CD4-positive, alpha-beta T cell treated with Interleukin-15 for 1 hour (primary cell): ENCODE measurements around the gene DCUN1D4.
"Not testable (repeated sequence)": the region's sequence is repeated elsewhere in the genome, so short reads cannot be mapped to it uniquely, and the experiment has no call there.

ENCODE experiments used
- DNase-seq: peaks from one replicate; pipeline ENCODE4 v3.0.0-alpha.2; 2020

The DCUN1D4 gene

DNA sequence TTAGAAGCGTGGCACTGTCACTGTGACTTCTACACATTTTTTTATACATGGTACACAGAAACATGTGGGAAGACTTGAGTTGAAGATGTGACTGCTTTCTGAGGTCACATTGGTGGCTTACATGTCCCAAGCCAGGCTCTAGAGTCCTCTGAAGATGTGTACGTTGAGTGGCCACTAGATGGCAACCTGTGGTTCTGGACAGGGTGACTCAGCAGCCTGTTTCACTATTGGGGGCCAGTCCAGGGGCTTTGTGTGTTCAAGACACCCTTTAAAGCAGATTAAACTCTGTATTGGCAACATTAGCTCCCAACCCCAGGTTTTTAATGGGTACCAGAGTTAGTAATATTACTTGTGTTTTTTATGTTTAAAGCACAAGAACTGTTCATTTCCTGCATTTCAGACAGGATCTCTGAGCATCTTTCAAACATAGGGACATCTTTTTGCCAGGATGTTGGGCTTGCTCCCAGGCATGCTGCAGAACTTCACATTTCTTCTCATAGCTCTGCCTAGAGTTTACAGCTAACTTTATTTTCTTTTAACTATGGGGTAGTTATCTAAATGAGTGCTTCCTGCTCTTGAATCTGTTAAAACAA, 53.0 kb downstream of the DCUN1D4 start:
- peak; percentile 53 for DNase-seq

DNA sequence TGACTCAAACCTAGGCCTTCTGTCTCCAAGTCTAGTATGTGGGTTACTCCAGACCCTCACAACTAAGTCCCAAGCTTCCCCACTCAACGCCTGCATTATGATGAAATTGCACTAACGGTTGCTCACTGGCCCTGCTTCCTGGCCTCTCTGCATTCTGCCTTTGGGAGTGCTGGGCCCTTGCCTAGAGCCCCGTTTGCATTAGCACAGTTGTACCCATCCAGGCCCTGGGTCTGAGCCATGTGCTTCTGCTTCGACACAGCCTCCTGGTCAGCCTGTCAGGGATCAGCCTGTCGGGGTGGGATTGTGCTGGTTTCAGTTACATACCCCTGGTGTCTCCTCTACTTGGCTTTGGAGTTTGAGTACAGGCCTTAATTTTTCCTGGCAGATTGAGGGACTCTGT, 58.4 kb downstream of the DCUN1D4 start:
- DNase-seq: no peak

DNA sequence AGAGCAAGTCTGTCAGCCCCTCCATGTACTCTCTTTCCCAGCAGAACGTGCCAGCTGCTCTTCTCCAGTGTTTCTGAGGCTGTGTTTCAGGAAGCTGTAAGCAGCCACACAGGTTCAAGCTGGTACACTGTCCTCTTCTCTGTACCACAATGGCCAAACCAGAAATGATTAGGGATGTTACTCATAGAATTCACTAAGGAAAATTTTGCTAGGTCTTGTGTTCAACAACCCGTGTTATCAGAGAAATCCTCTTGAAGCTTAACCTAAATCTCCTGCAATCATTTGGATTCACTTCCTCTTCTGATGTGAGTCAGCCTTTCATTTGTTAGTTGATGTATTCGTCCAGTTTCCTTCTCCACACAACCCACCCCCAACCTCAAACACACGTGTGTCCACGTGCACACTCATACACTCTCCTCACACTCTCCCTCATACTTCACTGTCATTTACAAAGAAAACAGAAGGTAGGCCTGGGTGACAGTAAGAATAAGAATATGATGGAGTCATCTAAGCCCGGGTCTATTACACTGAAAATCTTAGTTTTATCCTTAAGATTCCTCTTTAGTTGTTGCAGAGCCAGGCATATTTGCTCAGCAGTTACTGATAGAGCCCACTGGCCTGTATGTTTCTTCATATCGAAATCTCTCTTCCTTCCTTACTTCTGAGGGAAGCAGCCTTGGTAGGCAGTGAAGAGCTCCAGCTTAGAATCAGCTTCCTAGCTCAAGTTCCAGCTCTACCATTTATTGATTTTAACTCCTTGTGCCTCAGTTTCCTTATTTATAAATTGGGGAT, 63.4 kb downstream of the DCUN1D4 start:
- peak; percentile 24 for DNase-seq

DNA sequence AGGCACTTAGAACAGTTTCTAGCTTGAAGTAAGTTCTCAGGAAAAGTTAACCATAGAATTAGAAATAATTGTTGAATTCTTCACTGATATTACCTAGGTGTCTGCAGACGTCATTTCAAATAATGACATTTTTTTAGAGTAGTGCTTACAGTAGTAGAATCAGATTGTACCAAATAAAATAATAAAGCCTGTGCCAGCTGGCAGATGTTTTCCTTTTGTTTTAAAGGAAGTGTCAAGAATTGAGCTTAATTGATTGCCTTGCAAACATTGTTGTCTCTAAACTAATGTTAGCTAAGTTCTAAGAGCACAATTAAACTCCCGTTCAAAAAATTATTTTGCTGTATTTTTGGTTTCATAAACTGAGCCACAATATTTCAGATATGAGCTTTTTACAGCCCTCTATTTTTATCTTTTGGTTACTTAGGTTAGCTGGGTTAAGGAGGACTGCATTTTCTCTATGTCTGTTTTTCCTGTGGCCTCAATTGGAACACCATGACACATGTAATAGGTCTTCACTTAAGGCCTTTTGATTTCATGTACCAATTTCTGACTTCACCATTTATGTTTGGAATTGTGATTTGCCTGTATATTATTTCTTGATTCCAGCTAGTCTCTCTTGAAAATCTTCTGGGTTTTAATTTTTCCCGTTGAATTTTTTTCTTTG, 64.2 kb downstream of the DCUN1D4 start:
- no peak for DNase-seq

DNA sequence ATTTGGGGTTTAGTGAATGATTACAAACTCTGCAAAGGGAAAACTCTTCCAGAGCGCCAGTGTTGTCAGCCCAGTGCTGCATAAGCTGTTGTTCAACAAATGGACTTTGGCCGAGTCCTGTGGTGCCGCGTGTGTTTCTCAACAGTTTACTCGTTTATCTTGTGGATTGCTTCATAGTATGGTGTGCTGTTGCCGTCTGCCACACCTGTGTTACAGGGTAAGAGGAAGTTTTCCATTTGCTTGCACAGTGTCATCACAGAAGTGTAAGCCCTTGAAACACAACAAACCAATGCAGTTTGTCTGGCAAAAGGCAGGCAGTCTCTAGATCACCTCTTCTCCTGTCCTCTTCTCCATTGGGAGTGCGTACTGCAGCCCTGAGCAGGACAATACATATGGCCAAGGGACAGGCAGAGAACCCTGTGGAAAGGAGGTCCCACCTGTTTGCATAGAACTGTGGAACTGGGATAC, 66.3 kb downstream of the DCUN1D4 start:
- no peak for DNase-seq

DNA sequence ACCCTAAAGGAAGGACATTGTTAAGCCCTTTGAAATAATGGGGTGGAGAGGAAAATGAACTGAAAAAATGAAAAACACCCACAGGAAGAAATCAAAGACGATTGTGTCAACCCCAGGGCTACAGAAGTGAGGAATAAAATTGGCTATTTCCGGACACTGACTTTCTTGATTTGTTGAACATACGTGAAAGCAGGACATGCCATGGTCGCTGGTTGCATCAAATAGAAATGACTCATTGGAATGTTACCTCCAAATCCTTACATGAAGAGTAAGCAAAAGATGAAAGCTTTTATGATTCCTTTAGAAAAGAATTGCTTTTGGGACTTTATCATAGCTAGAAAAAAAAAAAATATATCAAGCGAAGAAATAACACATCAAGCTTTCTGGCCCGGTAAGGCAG, 75.3 kb downstream of the DCUN1D4 start:
- DNase-seq: no peak

DNA sequence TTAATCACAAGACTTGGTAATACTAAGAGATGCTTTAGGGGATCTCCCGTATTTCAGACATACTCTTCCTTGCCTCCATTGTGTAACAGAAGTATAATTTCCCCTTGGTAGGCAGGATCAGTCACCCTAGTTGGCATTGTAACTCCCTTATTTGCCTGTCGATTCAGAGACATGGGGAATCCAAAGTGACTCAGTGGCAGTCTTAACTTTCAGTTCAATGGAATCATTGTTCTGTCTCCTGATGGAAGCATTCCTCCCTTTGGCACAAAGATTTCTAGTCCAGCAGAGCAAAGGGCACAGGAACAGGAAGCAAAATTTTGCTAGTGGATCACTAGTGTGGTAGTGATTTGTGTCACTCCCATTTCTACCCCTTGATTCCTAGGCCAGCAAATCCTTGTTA, 80.4 kb downstream of the DCUN1D4 start:
- DNase-seq: no peak

DNA sequence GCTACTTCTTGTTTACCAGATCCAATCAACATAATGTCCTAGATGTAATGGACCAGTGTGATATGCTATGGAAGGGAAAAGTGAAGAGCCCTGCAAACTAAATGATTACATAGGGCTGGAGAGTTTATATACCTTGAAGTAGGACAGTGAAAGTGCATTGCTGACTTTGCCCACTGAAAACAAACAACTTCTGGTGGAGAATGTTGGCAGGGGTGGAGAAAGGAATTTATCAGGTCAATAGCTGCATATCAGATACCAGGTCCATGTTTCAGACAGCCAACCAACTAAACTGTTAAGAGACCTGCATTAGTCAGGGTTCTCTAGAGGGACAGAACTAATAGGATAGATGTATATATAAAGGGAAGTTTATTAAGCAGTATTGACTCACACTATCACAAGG, 82.4 kb downstream of the DCUN1D4 start:
- DNase-seq: no peak

DNA sequence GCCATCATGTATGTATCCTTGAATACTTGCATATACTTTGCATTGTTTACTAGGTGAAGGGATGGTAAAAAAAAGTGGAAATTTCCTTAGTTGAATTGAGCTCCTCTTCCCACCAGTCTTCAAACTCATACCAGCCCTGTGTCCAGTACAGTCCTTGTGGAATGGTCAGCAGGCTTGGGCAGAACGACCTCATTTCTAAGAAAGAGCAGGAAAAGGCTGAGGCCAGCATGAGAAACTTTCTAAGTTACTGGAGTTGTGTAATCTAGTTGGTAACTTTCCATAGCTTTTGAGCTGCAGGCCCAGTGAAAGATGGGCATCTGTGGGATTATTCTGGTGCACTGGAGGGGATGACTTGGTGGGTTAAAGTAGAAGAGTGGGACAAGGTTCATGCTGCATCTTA, 87.6 kb downstream of the DCUN1D4 start:
- DNase-seq: no peak

DNA sequence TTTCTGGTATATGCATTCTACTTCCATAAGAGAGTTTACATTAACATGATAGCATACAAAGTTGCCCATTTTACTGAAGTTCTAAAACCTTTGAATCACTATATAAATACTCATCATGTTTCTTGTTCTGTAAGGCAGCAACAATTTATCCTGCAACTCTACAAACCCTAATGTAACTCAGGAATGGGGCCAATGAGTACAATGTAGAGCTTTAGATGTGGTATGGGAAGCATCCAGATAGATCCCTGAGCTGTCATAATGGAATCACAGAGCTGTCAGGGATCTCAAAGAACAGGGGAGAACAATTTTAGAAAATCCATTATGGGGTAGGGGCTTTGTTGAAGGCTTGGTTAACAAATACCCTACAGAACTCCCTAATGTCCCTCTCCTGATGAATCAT, 88.5 kb downstream of the DCUN1D4 start:
- DNase-seq: no peak

DNA sequence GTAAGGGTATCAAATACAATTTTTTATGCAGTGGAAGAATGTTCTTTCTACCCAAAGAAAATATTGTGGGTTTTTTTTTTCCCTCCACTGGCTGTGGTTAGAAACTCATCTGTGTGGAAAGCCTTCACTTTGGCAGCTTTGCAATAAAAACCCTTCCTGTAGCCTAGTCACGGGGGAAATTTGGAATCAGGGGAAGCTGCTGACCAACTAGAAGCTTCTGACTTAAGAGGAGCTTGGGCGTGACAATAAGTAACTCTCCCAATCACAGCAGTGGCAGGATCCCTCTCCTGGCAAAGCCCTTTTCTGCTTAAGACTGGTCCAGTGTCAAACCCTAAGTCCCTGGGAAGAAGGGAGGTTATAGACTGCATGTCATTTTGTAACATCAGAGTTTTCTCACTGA, 89.3 kb downstream of the DCUN1D4 start:
- DNase-seq: no peak

DNA sequence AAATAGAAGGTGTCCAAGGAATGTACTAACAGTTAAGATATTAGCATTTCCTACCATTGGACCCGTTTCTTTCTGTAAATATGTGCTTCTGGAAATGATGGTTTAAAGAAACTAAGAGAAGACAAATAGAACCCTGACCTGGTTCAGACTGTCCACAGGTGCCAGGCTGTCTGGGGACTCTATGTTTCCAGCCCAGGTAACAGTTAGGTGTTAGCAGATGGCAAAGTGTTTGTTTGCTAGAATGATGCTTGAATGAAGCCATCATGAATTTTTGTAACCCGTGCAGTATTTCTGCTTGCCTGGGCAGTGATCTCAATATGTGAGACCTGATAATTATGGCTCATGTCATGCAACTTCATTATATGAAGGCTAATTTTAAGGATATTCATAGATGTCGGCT, 89.7 kb downstream of the DCUN1D4 start:
- no peak for DNase-seq

DNA sequence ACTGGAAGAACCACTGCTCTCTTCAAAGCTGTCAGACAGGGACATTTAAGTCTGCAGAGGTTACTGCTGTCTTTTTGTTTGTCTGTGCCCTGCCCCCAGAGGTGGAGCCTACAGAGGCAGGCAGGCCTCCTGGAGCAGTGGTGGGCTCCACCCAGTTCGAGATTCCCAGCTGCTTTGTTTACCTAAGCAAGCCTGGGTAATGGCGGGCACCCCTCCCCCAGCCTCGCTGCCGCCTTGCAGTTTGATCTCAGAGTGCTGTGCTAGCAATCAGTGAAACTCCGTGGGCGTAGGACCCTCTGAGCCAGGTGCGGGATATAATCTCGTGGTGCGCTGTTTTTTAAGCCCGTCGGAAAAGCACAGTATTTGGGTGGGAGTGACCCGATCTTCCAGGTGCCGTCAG, 97.5 kb downstream of the DCUN1D4 start:
- DNase-seq: not testable (repeated sequence)

DNA sequence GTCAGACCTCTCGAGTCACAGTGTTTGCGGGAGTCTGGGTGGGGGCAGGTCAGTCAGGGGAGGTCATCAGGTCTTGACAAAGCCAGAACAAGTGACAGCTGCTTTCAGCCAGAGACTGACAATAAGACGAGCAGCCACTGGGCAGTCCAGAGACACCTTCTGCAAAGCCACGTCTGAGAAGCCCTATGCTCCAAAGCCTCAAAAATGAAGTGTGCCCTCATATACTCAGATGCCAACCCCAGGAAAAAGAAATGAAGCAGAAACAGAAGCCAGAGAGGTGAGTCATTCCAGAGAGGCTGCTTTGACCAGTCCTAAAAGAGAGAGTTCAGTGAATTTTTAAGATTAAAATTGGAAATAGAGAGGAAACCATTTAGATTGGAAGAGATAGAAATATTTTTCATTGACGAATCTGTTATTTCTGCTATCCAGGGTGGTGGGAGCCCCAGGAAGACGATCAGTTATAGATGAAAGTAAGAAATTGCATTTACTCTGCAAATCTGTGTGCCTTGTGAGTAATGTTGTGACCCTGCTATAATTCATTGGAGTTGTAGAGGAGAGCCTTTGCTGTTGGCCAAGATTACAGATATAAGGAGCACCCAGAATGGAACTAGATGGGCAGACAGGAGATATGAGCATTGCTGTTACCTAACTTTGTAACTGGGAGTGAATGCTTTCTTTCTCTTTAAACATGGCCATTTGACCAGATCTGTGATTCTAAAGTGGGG, 99.3 kb downstream of the DCUN1D4 start:
- DNase-seq: no peak

DNA sequence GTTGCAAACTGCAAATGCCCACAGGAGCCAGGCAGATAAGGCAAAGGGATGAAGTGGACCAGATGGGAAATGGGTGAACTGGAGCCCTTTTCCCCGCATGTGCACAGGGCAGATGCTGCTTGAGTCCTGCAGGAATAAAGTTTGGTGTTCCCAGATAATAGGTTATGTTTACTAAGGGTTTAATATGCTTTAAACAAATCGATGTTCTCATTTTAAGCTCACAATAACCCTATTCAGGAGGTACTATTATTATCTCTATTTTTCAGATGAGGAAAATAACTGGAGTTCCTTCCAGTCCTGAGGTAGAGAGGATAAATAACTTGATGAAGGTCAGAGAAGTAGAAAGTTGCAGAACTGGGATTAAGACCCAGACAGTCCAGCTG, 99.9 kb downstream of the DCUN1D4 start:
- no peak for DNase-seq

DNA sequence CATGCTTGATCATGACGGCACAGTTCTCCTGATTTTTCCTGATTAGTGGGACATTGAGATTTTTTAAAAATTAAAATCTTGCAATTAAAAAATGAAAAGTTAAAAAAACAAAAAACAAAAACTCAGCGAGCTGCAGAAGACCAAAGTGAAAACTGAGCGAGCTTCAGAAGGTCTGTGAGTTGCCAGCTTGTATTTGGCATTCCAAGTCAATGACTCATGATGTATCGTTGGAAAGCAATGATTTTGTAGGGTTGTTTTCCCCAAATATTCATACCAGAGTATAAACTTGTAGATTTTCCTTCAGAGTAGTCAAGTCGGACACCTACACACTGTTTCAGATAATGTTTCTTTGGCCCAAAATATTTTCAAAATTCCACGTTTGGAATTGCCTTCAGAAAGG, 100.3 kb downstream of the DCUN1D4 start:
- DNase-seq: no peak

DNA sequence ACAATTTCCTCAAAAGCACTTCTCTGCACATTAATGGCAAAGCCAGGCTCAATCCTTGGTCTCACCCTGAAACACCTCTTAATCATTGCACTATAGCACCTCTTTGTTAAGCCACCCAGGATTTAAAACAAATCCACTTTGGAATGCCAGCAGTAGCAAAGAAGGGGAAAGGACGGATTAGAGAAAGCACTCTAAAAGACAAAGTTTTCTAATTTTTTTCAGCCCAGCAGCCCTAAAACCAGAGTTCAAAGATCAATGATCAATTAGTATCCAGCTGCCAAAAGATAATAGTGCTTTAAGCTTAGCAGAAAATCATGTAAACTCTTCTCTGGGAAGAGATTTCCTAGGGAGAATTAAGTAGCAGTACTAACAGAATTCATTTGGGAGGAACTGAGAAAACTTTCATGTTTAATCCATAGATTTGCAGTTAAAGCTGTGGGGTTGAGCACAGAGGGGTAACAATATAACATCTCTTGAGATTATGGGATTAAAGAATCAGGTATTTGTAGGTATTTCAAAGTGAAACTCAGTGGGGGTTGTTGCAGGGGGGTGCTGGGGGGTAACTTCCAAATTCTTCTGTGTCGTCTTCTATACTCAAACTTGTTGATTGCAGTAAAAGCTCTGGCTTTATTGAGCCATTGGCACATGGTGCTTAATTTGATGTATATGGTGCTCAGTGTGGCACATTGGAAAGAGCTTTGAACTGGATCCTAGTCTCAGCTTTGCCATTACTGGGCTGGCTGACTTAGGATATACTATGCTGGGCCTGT, 115.4 kb downstream of the DCUN1D4 start:
- no peak for DNase-seq

DNA sequence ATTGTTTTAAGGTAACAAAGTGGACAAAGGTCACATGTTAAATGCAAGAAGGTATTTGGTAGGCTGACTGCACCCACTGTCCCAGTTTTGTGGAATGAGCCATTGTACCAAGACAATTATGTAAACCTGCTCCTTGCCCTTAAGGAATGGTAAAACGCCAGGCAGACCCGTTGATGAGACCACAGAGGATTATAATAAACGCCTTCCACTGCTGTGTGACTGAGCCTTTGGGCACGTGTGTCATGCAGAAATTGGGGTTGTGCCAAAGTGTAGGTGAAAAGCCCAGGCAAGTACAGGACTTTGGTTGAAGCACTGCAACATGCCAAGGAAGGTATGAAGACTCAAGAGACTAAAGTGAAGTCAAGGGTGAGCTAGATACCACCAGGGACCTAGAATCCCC, 117.5 kb downstream of the DCUN1D4 start:
- DNase-seq: no peak

DNA sequence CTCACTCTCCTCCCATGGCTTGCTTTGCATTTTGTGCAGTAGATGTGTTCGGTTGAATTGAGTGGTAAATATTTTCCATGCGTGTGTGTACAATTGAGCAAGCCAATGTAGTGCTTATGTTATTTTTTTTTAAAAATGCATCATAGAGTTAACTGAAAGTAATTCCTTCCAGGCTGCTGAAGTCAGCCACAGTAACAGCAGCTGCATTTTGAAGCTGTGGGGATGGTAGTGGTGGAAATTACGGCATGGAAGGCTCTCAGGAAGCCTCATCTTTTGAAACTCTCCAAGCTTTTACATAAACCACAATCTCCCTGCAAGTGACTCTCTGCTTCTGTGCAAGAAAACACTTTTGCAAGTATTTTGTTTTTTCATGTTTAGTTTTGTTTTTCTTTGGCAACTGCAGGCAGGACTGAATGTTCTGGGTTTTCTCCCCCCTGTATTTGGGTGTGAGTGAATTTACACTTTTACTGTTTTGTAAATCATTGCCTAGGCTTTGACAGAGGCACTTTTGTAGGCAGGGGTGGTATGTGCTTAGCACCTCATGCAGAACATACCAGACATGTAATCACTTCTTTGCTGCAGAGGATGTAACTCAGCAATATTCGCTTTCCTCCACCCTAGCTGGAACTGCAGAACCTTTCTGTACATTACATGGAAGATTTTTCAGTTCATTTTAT, 121.0 kb downstream of the DCUN1D4 start:
- no peak for DNase-seq

DNA sequence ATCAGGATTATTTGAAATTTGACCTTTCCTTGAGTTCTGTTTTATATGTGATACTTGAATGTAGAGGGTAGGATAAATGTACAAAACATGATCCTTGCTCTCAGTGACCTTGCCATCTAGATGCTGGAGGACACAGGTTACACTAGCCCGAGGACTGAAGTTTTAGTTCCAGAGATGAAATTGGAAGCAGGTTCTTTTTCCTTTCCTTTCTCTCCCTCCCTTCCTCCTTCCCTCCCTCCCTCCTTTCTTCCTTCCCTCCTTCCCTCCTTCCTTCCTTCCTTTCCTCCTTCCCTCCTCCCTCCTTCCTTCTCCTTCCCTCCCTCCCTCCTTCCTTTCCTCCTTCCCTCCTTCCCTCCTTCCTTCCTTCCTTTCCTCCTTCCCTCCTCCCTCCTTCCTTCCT, 122.9 kb downstream of the DCUN1D4 start:
- no peak for DNase-seq
